ENCODE results near the gene BCCIP.

BCCIP gene

DNA sequence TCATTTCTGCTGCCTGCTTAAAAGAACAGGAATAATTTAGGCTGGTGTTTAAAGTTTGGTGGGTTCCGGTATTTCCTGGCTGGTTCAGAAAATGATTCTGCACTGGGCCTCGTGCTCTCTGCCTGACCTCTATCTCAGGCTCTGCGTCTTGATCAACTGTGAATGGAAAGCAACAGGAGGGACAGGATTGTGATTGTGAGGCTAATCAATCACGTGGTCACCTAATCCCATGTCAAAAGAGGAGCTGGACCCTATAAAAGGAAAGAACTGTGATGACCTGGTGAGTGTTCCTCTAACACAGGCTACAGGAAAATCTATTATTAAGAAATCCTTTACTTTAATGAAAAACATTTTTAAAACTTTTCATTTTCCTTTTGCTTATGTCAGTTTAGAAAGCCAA is 57.8 kb downstream of the BCCIP start, which contains the start of gene DHX32:
Gene DHX32 (minus strand): TSS at position 101 of the 400 bp plus-strand sequence. CDS start 468 bp downstream, outside the sequence.
- Mint-ChIP-seq H3K27me3 (no peaks in the 10 kb centered on the region), H3K36me3 (peaks cover 22% of the 10 kb centered on the region), H3K27ac (no peak within 1 kb of the TSS), H3K4me3 (no peak within 1 kb of the TSS), H3K4me1 (ENCODE audit: low read depth) (no peaks in the 10 kb centered on the region), H3K9me3 (ENCODE audit: low read depth) (no peaks in the 10 kb centered on the region)

GRCh38 chr10:125882596-125882995 is 59.2 kb downstream of the BCCIP start:
- Mint-ChIP-seq H3K36me3 (peaks cover 16% of the 10 kb centered on the region), H3K27me3 (no peaks in the 10 kb centered on the region), H3K27ac (no peak overlapping the region), H3K9me3 (ENCODE audit: low read depth) (no peaks in the 10 kb centered on the region), H3K4me3 (no peak overlapping the region), H3K4me1 (ENCODE audit: low read depth) (no peaks in the 10 kb centered on the region)

DNA sequence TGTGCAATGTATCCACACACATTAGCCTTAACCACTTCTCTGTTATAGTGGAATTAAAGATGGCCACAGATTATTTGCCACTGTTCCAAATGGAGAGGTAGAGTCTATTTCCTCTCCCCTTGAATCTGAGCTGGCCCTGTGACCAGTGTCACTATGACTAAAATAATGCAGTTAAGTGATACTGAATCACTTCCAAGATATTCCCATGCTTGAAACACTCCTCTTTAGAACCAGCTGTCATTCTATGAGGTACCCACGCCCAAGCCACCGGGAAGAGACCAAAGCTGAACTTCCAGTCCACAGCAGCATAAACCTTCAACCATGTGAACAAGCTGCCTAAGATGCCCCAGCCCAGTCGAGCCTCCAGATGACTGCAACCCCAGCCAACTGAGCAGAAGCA is 59.9 kb downstream of the BCCIP start:
- H3K9me3 Mint-ChIP-seq (ENCODE audit: low read depth), result no peaks in the 10 kb centered on the region
- H3K4me1 Mint-ChIP-seq (ENCODE audit: low read depth), result no peaks in the 10 kb centered on the region
- H3K27ac Mint-ChIP-seq, result no peak overlapping the region
- H3K36me3 Mint-ChIP-seq, result peaks cover 12% of the 10 kb centered on the region
- no peaks in the 10 kb centered on the region for H3K27me3 Mint-ChIP-seq
- no peak overlapping the region for H3K4me3 Mint-ChIP-seq
